HepG2 (cell line): Measurements from ENCODE around the gene SURF6. TPM values are rescaled to one million over a fixed set of nuclear protein-coding genes. Genes with fewer than 3 reads are reported as not detected.

ENCODE experiments used
- EP300 ChIP-seq, 3 experiments: sonication (generic) in 1 of 3; formaldehyde crosslinking in 1 of 3; IDR thresholded peaks; 2 replicates each; pipeline versions ENCODE4 v1.5.1 to v1.6.1; 2011 to 2020; ENCODE audit warnings: low read depth in 2 of 3, low read length in 2 of 3, borderline replicate concordance in 1 of 3, improper control_type of control experiment in 1 of 3, mild to moderate bottlenecking in 1 of 3, missing genetic modification reagents in 1 of 3, moderate library complexity in 1 of 3
- HNRNPL ChIP-seq: fragments of 200-400 bp; formaldehyde crosslinking; IDR thresholded peaks from 2 replicates; pipeline ENCODE4 v1.6.1; 2017; ENCODE audit warnings: mild to moderate bottlenecking, low read depth, low read length
- MXD3 ChIP-seq: IDR thresholded peaks from 2 replicates; pipeline ENCODE4 v1.6.1; 2016; ENCODE audit warnings: mild to moderate bottlenecking, missing biosample characterization, missing genetic modification reagents
- MYPOP ChIP-seq: sonication (generic); formaldehyde crosslinking; IDR thresholded peaks from 2 replicates; pipeline ENCODE4 v1.8.1; 2023; ENCODE audit warnings: mild to moderate bottlenecking, moderate library complexity, missing genetic modification reagents
- PHF21A ChIP-seq: sonication (generic); formaldehyde crosslinking; IDR thresholded peaks from 2 replicates; pipeline ENCODE4 v1.5.0; 2020; ENCODE audit warnings: mild to moderate bottlenecking, missing genetic modification reagents
- RELA ChIP-seq: sonication (generic); formaldehyde crosslinking; IDR thresholded peaks from 2 replicates; pipeline ENCODE4 v1.4.0; 2020; ENCODE audit warnings: missing genetic modification reagents
- TCF12 ChIP-seq, 2 experiments: fragments of 450-650 bp in 1 of 2; sonication (generic) in 1 of 2; formaldehyde crosslinking in 1 of 2; IDR thresholded peaks; 2 replicates each; pipeline versions ENCODE4 v1.6.1 to v1.8.0; 2017 to 2022; ENCODE audit warnings: antibody characterized with exemption in 1 of 2, mild to moderate bottlenecking in 1 of 2, missing genetic modification reagents in 1 of 2, moderate library complexity in 1 of 2
- ZBTB40 ChIP-seq, 2 experiments: fragments of 450-650 bp in 1 of 2; sonication (generic) in 1 of 2; formaldehyde crosslinking in 1 of 2; IDR thresholded peaks; 2 replicates each; pipeline versions ENCODE4 v1.6.1 to v1.8.0; 2016 to 2022; ENCODE audit warnings: antibody characterized with exemption in 1 of 2, mild to moderate bottlenecking in 1 of 2, missing genetic modification reagents in 1 of 2
- ZFP91 ChIP-seq: sonication (generic); formaldehyde crosslinking; IDR thresholded peaks from 2 replicates; pipeline ENCODE4 v1.9.0; 2022; ENCODE audit warnings: missing genetic modification reagents, mild to moderate bottlenecking, borderline replicate concordance
- ZNF331 ChIP-seq: sonication (generic); formaldehyde crosslinking; IDR thresholded peaks from 2 replicates; pipeline ENCODE4 v1.4.0; 2020; ENCODE audit warnings: missing genetic modification reagents
- ZNF441 ChIP-seq: sonication (generic); formaldehyde crosslinking; IDR thresholded peaks from 2 replicates; pipeline ENCODE4 v1.7.0; 2021; ENCODE audit warnings: missing genetic modification reagents, borderline replicate concordance
- ZZZ3 ChIP-seq: sonication (generic); formaldehyde crosslinking; IDR thresholded peaks from 2 replicates; pipeline ENCODE4 v1.4.0; 2020; ENCODE audit warnings: missing genetic modification reagents, mild to moderate bottlenecking, borderline replicate concordance
- polyA plus RNA-seq, 8 experiments: library from polyadenylated mRNA; depleted of rRNA in 3 of 8; stranded (reverse) in 7 of 8; unstranded in 1 of 8; fragments of >200 nt; fragmentation: Illumina TruSeq in 4 of 8; extraction: Trizol in 4 of 8; gene quantifications; 2 replicates each; pipeline versions ENCODE4 v1.2.1 to v1.2.3, GENCODE V29; 2011 to 2016; ENCODE audit warnings: low read depth in 4 of 8, missing spikeins in 1 of 8, mixed read lengths in 1 of 8; ENCODE audit not compliant: insufficient read depth in 1 of 8
- total RNA-seq, 5 experiments: library from RNA; depleted of rRNA; stranded (reverse); fragments of >200 nt; fragmentation: Illumina TruSeq; extraction: Trizol; gene quantifications; 2 replicates each; pipeline ENCODE4 v1.2.3, GENCODE V29; 2016; ENCODE audit warnings: low read depth in 1 of 5

SURF6 gene
- total and polyA plus RNA-seq, 2 of the 13 experiments (the other 11 are each of a cell fraction or from before 2014, with no cell fraction given): 5.9 to 14.7 TPM

- TF ChIP-seq ZBTB40 (IDR thresholded peaks at IDR 0.05) (no peak), ZBTB40 (CRISPR knock-in tag; IDR thresholded peaks at IDR 0.05) (peak; percentile 70), PHF21A (peak; percentile 68), MYPOP (CRISPR knock-in tag) (peak; percentile 50; the same call in 1 of the 2 replicates), ZZZ3 (CRISPR knock-in tag) (no peak), HNRNPL (0 out of 2 replicates have a peak, but pooled peaks have one; percentile 34), TCF12 (IDR thresholded peaks at IDR 0.05) (no peak), TCF12 (CRISPR knock-in tag; IDR thresholded peaks at IDR 0.05) (0 out of 2 replicates have a peak, but pooled peaks have one; percentile 6), EP300 (IDR thresholded peaks at IDR 0.05; ENCODE audit: low read depth in 2 of 2, low read length in 2 of 2) (no peak), EP300 (CRISPR knock-in tag; IDR thresholded peaks at IDR 0.05; ENCODE audit: borderline replicate concordance) (0 out of 2 replicates have a peak, but pooled peaks have one; percentile 10), RELA (CRISPR knock-in tag) (peak; percentile 31; the same call in 1 of the 2 replicates), ZFP91 (CRISPR knock-in tag) (peak; percentile 99), ZNF331 (CRISPR knock-in tag) (peak; percentile 38; the same call in 1 of the 2 replicates), MXD3 (CRISPR knock-in tag) (0 out of 2 replicates have a peak, but pooled peaks have one; percentile 60), ZNF441 (CRISPR knock-in tag) (peak; percentile 20; the same call in 1 of the 2 replicates)
These were observed 40.0 kb upstream of the SURF6 start, which contains the start of the genes STKLD1 and SURF4 (continued) for GRCh38 chr9:133375724-133376654.
